ENCODE measurements around the gene SPDEF. TPM values are rescaled to one million over a fixed set of nuclear protein-coding genes. Genes with fewer than 3 reads are reported as not detected.

The SPDEF gene
- total and polyA plus RNA-seq, 8 donors, result 0.93 to 6.0 (median 1.8) TPM

- ATAC-seq (no peak), DNase-seq (no peak)
- intact Hi-C loops (cut with DNase I), result no loop called here
Observed at GRCh38 chr6:34570066-34570833, 14.1 kb upstream of the SPDEF start.

GRCh38 chr6:34569361-34569973 lies 13.3 kb upstream of the SPDEF start:
- no peaks in the 10 kb centered on the region for H3K36me3 ChIP-seq
- H3K27me3 ChIP-seq, result peaks cover 0 to 56% of the 10 kb centered on the region in 2 donors
- no peaks in the 10 kb centered on the region for H3K9me3 ChIP-seq
- no peak overlapping the region for H3K27ac ChIP-seq
- no peak overlapping the region for H3K4me3 ChIP-seq
- no peaks in the 10 kb centered on the region for H3K4me1 ChIP-seq
- no peak for TF ChIP-seq CTCF (IDR thresholded peaks at IDR 0.05)
- ATAC-seq, result no peak
- intact Hi-C loops (cut with DNase I), result no loop called here
- no peak for DNase-seq

More at GRCh38 chr6:34570066-34570833, 14.1 kb upstream of the SPDEF start:
- no peak overlapping the region for H3K4me3 ChIP-seq
- no peaks in the 10 kb centered on the region for H3K4me1 ChIP-seq
- TF ChIP-seq CTCF (IDR thresholded peaks at IDR 0.05), result no peak
- H3K36me3 ChIP-seq, result no peaks in the 10 kb centered on the region
- no peaks in the 10 kb centered on the region for H3K9me3 ChIP-seq
- peaks cover 0 to 56% of the 10 kb centered on the region in 2 donors for H3K27me3 ChIP-seq
- no peak overlapping the region for H3K27ac ChIP-seq

- TF ChIP-seq CTCF (IDR thresholded peaks at IDR 0.05), result no peak
- intact Hi-C loops (cut with DNase I), result no loop called here
- peaks cover 0 to 56% of the 10 kb centered on the region in 2 donors for H3K27me3 ChIP-seq
- H3K36me3 ChIP-seq, result no peaks in the 10 kb centered on the region
- no peak overlapping the region for H3K27ac ChIP-seq
- DNase-seq, result no peak
- H3K9me3 ChIP-seq, result no peaks in the 10 kb centered on the region
- H3K4me3 ChIP-seq, result no peak overlapping the region
- no peak for ATAC-seq
- H3K4me1 ChIP-seq, result no peaks in the 10 kb centered on the region
Observed at GRCh38 chr6:34568341-34569201, 12.4 kb upstream of the SPDEF start.

GRCh38 chr6:34566830-34567546 lies 10.9 kb upstream of the SPDEF start:
- H3K27ac ChIP-seq, result no peak overlapping the region
- H3K36me3 ChIP-seq, result no peaks in the 10 kb centered on the region
- no peaks in the 10 kb centered on the region for H3K9me3 ChIP-seq
- no peak for DNase-seq
- no peak overlapping the region for H3K4me3 ChIP-seq
- TF ChIP-seq CTCF (IDR thresholded peaks at IDR 0.05), result no peak
- intact Hi-C loops (cut with DNase I), result no loop called here
- H3K27me3 ChIP-seq, result peaks cover 0 to 52% of the 10 kb centered on the region in 2 donors
- H3K4me1 ChIP-seq, result no peaks in the 10 kb centered on the region
- no peak for ATAC-seq
